SK-N-SH (cell line): ENCODE measurements around the gene GAMT. TPM values are rescaled to one million over a fixed set of nuclear protein-coding genes. Genes with fewer than 3 reads are reported as not detected.

Source experiments
- CTCF ChIA-PET: fragments of 300-600, 350-600 bp; formaldehyde crosslinking; extraction: SDS; loops from one replicate; lab custom pipeline; 2021; lab: Yijun Ruan, JAX
- POLR2A ChIA-PET: fragments of 350-600 bp; sonication (Branson Sonifier 250); formaldehyde crosslinking; extraction: SDS; loops from one replicate; lab custom pipeline; 2020; ENCODE audit warnings: antibody characterized with exemption, inconsistent platforms; lab: Yijun Ruan, JAX
- DNase-seq: peaks from one replicate; pipeline ENCODE4 v3.0.0; 2012
- H2AFZ ChIP-seq: fragments of 200-600 bp; sonication (generic); 2 replicates; pipeline ENCODE4 v1.8.1; 2016; ENCODE audit warnings: antibody characterized with exemption, mild to moderate bottlenecking, low read depth
- H3F3A ChIP-seq: fragments of 200-600 bp; sonication (generic); replicated peaks from 2 replicates; pipeline ENCODE3; 2016; ENCODE audit warnings: antibody characterized with exemption, mild to moderate bottlenecking; ENCODE audit not compliant: insufficient read depth
- H3K27ac ChIP-seq, 2 experiments: fragments of 200-500 bp in 1 of 2; fragments of 200-600 bp in 1 of 2; sonication (Bioruptor generic) in 1 of 2; sonication (generic), shearing (Covaris generic) in 1 of 2; 2 replicates each; pipeline versions ENCODE4 v1.5.1 to v1.6.1; 2014 to 2016; ENCODE audit warnings: low read depth in 2 of 2, inconsistent platforms in 1 of 2, low read length in 1 of 2, mild to moderate bottlenecking in 1 of 2, mixed read lengths in 1 of 2
- H3K27me3 ChIP-seq: fragments of 200-600 bp; sonication (generic), shearing (Covaris generic); 2 replicates; pipeline ENCODE4 v1.6.1; 2016; ENCODE audit warnings: mixed run types; ENCODE audit not compliant: insufficient read depth
- H3K36me3 ChIP-seq, 2 experiments: fragments of 200-500 bp in 1 of 2; fragments of 200-600 bp in 1 of 2; sonication (Bioruptor generic) in 1 of 2; sonication (generic) in 1 of 2; replicated peaks in 1 of 2; 2 replicates each; pipeline versions ENCODE3 to v1.5.1; 2014 to 2016; ENCODE audit warnings: low read length in 1 of 2, mild to moderate bottlenecking in 1 of 2; ENCODE audit not compliant: insufficient read depth in 2 of 2, control insufficient read depth in 1 of 2
- H3K4me1 ChIP-seq, 2 experiments: fragments of 200-500 bp in 1 of 2; fragments of 200-600 bp in 1 of 2; sonication (Bioruptor generic) in 1 of 2; sonication (generic), shearing (Covaris generic) in 1 of 2; 2 replicates each; pipeline versions ENCODE4 v1.5.1 to v1.6.1; 2014 to 2016; ENCODE audit warnings: low read depth in 1 of 2, low read length in 1 of 2, mixed run types in 1 of 2; ENCODE audit not compliant: insufficient read depth in 2 of 2, control insufficient read depth in 1 of 2
- H3K4me2 ChIP-seq: fragments of 200-600 bp; sonication (generic), shearing (Covaris generic); 2 replicates; pipeline ENCODE4 v1.6.1; 2017; ENCODE audit warnings: mixed run types
- H3K4me3 ChIP-seq, 2 experiments: fragments of 200-500 bp in 1 of 2; fragments of 200-600 bp in 1 of 2; sonication (Bioruptor generic) in 1 of 2; sonication (generic), shearing (Covaris generic) in 1 of 2; 2 replicates each; pipeline versions ENCODE4 v1.5.1 to v1.8.1; 2014 to 2016; ENCODE audit warnings: low read depth in 2 of 2, inconsistent platforms in 1 of 2, low read length in 1 of 2, mild to moderate bottlenecking in 1 of 2, mixed read lengths in 1 of 2, moderate library complexity in 1 of 2
- H3K79me2 ChIP-seq: fragments of 200-600 bp; sonication (generic); 2 replicates; pipeline ENCODE4 v1.8.1; 2017; ENCODE audit warnings: mild to moderate bottlenecking; ENCODE audit not compliant: insufficient read depth
- H3K9ac ChIP-seq: fragments of 200-600 bp; sonication (generic); 2 replicates; pipeline ENCODE4 v1.6.1; 2017; ENCODE audit warnings: mixed run types
- H3K9me2 ChIP-seq: fragments of 200-600 bp; sonication (generic); 2 replicates; pipeline ENCODE4 v1.6.1; 2017; ENCODE audit warnings: mixed run types
- H3K9me3 ChIP-seq: fragments of 200-600 bp; sonication (generic); 2 replicates; pipeline ENCODE4 v1.6.1; 2017; ENCODE audit warnings: mixed run types, mild to moderate bottlenecking, moderate library complexity
- H4K20me1 ChIP-seq: fragments of 200-600 bp; sonication (generic); 2 replicates; pipeline ENCODE4 v1.6.1; 2017; ENCODE audit warnings: mild to moderate bottlenecking, mixed run types; ENCODE audit not compliant: insufficient read depth
- CTCF ChIP-seq: fragments of 200-600 bp; sonication (generic); IDR thresholded peaks from 2 replicates; pipeline ENCODE4 v1.6.1; 2017; ENCODE audit warnings: antibody characterized with exemption, mild to moderate bottlenecking, moderate library complexity
- ELF1 ChIP-seq: IDR thresholded peaks from 2 replicates; pipeline ENCODE4 v1.4.0; 2012
- EZH2phosphoT487 ChIP-seq: fragments of 200-600 bp; sonication (generic); IDR thresholded peaks from 2 replicates; pipeline ENCODE4 v1.6.1; 2017; ENCODE audit warnings: low read depth, mixed run types, mild to moderate bottlenecking, antibody characterized with exemption, moderate library complexity, borderline replicate concordance
- FOSL2 ChIP-seq: IDR thresholded peaks from 2 replicates; pipeline ENCODE4 v1.4.0; 2012; ENCODE audit warnings: low read depth, mild to moderate bottlenecking, moderate library complexity, borderline replicate concordance
- FOXJ3 ChIP-seq: sonication (generic); formaldehyde crosslinking; IDR thresholded peaks from 2 replicates; pipeline ENCODE4 v1.5.1; 2020; ENCODE audit warnings: mild to moderate bottlenecking, missing genetic modification reagents
- GABPA ChIP-seq: IDR thresholded peaks from 2 replicates; pipeline ENCODE4 v1.4.0; 2012; ENCODE audit warnings: low read depth, mild to moderate bottlenecking
- MXI1 ChIP-seq: IDR thresholded peaks from 2 replicates; pipeline ENCODE4 v1.6.1; 2012; ENCODE audit warnings: mild to moderate bottlenecking, low read depth, low read length, improper control_type of control experiment
- TEAD4 ChIP-seq: IDR thresholded peaks from 2 replicates; pipeline ENCODE4 v1.4.0; 2012; ENCODE audit warnings: mild to moderate bottlenecking, borderline replicate concordance; ENCODE audit not compliant: insufficient read depth
- YY1 ChIP-seq: IDR thresholded peaks from 2 replicates; pipeline ENCODE4 v1.4.0; 2012; ENCODE audit warnings: low read depth, mild to moderate bottlenecking
- WGBS: methylation state at CpG from one replicate; pipeline ENCODE4 v1.1.6; 2017; ENCODE audit warnings: low lambda C conversion rate; 5-methylcytosine and 5-hydroxymethylcytosine counted together
- polyA plus RNA-seq, 3 experiments: library from polyadenylated mRNA; depleted of rRNA; stranded (reverse); fragments of >200 nt; gene quantifications; 2 replicates each; pipeline ENCODE4 v1.2.3, GENCODE V29; 2012
- TF ChIP-seq, protein P1 (sequence below): fragments of 150-350 bp; IDR thresholded peaks from 2 replicates; pipeline ENCODE4 v1.6.1; 2016; ENCODE audit warnings: mild to moderate bottlenecking, low read depth, low read length
- TF ChIP-seq, protein P2 (sequence below): fragments of 150-350 bp; IDR thresholded peaks from 2 replicates; pipeline ENCODE4 v1.6.1; 2017; ENCODE audit warnings: antibody characterized with exemption, low read length, low read depth, borderline replicate concordance

The GAMT gene
- polyA plus RNA-seq, 1 of the 3 experiments (the other 2 are of a cell fraction), result 85.3 TPM

DNA sequence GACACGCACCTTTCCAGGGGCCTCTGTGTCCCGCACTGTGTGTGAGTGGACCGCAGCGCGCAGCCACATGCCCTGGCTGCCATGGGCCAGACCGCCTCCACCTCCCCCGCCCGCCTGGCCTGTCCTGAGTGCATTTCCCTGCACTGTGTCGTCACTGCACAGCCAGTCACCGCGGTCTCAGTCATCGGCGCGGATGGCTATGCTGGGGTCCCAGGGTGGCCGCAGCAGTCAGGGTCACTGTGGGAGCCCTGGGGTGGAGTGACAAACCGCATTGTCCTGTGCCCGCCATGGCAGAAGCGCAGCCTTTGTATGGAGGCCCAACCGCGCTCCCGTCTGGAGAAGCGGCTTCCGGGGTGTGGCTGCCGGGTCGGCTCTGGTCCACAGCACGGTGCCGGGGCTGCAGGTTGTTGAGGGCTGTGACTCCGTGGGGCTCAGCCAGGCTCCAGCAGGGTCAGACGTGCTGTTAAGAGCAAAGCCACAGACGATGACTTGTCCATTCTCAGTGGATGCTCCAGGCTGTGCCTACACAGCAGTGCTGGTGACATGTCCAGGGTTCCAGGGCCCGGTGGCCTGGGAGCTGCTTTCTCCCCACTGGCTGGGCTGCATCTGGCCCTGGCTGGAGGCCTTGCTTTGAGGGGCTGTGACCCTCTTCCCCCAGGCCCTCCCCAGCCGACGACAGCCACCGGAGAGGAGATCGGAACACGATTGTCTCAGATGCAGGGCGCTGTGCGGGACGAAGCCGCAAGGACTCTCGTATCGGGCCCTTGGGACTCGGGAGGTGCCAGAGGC, 24.0 kb downstream of the GAMT start:
- no peak for DNase-seq

More for the DNA sequence above, 24.0 kb downstream of the GAMT start:
- peaks cover 0 to 20% of the 10 kb centered on the region in 2 experiments for H3K36me3 ChIP-seq
- no peak overlapping the region for H3K4me2 ChIP-seq
- H3K27me3 ChIP-seq, result no peaks in the 10 kb centered on the region
- no peak overlapping the region for H3K27ac ChIP-seq
- no peak overlapping the region for H2AFZ ChIP-seq
- no peak overlapping the region for H3K4me3 ChIP-seq
- H3K79me2 ChIP-seq, result no peaks in the 10 kb centered on the region
- WGBS, result 90% methylated on average over 14 of the region's 43 CpGs
- peaks cover 0 to 5% of the 10 kb centered on the region in 2 experiments; a peak in 1 of 4 replicates for H3K4me1 ChIP-seq
- H3K9me3 ChIP-seq, result no peaks in the 10 kb centered on the region
- H3F3A ChIP-seq, result peaks cover 6% of the 10 kb centered on the region
- POLR2A ChIA-PET, result no interaction called here
- CTCF ChIA-PET, result interaction anchor here (1.0 kb wide), 1 partner anchor 62 kb away, joined by 5 read pairs; no protein-coding TSS in a partner anchor
- no peak overlapping the region for H3K9ac ChIP-seq
- TF ChIP-seq EZH2phosphoT487 (no peak), FOSL2 (no peak), FOXJ3 (CRISPR knock-in tag) (no peak), CTCF (no peak), YY1 (no peak), GABPA (no peak), TEAD4 (no peak), MXI1 (no peak), ELF1 (no peak)
- TF ChIP-seq, protein P1, sequence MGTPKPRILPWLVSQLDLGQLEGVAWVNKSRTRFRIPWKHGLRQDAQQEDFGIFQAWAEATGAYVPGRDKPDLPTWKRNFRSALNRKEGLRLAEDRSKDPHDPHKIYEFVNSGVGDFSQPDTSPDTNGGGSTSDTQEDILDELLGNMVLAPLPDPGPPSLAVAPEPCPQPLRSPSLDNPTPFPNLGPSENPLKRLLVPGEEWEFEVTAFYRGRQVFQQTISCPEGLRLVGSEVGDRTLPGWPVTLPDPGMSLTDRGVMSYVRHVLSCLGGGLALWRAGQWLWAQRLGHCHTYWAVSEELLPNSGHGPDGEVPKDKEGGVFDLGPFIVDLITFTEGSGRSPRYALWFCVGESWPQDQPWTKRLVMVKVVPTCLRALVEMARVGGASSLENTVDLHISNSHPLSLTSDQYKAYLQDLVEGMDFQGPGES, result no peak
- TF ChIP-seq, protein P2, sequence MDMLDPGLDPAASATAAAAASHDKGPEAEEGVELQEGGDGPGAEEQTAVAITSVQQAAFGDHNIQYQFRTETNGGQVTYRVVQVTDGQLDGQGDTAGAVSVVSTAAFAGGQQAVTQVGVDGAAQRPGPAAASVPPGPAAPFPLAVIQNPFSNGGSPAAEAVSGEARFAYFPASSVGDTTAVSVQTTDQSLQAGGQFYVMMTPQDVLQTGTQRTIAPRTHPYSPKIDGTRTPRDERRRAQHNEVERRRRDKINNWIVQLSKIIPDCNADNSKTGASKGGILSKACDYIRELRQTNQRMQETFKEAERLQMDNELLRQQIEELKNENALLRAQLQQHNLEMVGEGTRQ, result no peak
- TF ChIP-seq, all 33 proteins: peak for 0
- Histone ChIP-seq H3K9me2 (no peaks in the 10 kb centered on the region), H4K20me1 (no peaks in the 10 kb centered on the region)
